Measurements from ENCODE around the gene EZR. TPM values are rescaled to one million over a fixed set of nuclear protein-coding genes. Genes with fewer than 3 reads are reported as not detected.

Gene EZR
- total RNA-seq, 1 donor from 2014 or later, result 254 TPM

DNA sequence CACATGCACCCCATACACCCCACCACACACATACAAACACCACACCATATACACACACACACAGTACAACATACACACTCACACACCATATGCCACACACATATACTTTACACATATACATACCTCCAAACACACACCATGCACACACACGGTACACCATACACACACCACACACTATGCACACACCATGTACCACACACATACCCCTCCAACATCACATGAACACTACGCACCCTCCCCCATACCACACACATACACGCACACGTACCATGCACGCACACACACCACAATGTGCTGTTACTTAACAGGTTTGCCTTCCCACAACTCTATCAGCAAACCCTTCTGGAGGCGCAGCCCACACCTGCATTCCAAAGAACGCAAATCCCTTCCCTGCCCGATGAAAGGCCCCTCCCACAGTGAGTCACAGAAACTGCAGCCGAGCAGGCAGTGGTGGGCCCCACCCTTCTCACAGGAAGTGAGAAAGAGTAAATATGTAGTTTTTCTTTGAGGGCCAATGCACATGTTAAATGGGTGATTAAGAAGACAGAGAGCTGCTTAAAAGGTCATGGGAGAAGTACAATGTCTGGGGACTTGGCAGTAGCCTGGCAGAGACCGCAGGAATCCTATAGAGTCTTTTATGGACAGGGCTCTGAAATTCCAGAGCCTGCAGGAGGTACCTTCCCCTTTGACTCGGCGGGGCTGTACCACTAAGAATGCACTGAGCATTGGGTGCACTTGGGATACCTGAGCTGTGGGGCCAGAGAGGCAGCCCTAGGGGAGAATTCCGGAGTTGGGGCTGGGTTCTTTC lies 34.1 kb upstream of the EZR start:
- Histone ChIP-seq H2AFZ (ENCODE audit: low read depth, low read length) (no peak overlapping the region), H3K79me2 (ENCODE audit: insufficient read depth, low read length) (no peaks in the 10 kb centered on the region), H3K27ac (ENCODE audit: low read depth, low read length) (peak overlapping the region; percentile 62), H3K36me3 (ENCODE audit: insufficient read depth, low read length) (no peaks in the 10 kb centered on the region), H3K9me3 (ENCODE audit: insufficient read depth, low read depth, low read length) (no peaks in the 10 kb centered on the region), H3K27me3 (ENCODE audit: insufficient read depth, low read length) (no peaks in the 10 kb centered on the region), H3K4me1 (ENCODE audit: insufficient read depth, low read length) (peaks cover 46% of the 10 kb centered on the region), H4K20me1 (ENCODE audit: insufficient read depth, low read length) (no peaks in the 10 kb centered on the region), H3K4me3 (ENCODE audit: insufficient read depth, low read depth, low read length) (peak overlapping the region; percentile 10), H3K4me2 (ENCODE audit: low read length) (peak overlapping the region; percentile 76), H3K9ac (ENCODE audit: low read length) (peak overlapping the region; percentile 70)
- H3K4me1 Mint-ChIP-seq (ENCODE audit: low read depth, unreplicated experiment), result peaks cover 39% of the 10 kb centered on the region
- peak; percentile 29 for FAIRE-seq
- no peaks in the 10 kb centered on the region for H3K9me3 Mint-ChIP-seq (ENCODE audit: unreplicated experiment)
- H3K27me3 Mint-ChIP-seq (ENCODE audit: low read depth, unreplicated experiment), result no peaks in the 10 kb centered on the region
- TF ChIP-seq, protein P1, sequence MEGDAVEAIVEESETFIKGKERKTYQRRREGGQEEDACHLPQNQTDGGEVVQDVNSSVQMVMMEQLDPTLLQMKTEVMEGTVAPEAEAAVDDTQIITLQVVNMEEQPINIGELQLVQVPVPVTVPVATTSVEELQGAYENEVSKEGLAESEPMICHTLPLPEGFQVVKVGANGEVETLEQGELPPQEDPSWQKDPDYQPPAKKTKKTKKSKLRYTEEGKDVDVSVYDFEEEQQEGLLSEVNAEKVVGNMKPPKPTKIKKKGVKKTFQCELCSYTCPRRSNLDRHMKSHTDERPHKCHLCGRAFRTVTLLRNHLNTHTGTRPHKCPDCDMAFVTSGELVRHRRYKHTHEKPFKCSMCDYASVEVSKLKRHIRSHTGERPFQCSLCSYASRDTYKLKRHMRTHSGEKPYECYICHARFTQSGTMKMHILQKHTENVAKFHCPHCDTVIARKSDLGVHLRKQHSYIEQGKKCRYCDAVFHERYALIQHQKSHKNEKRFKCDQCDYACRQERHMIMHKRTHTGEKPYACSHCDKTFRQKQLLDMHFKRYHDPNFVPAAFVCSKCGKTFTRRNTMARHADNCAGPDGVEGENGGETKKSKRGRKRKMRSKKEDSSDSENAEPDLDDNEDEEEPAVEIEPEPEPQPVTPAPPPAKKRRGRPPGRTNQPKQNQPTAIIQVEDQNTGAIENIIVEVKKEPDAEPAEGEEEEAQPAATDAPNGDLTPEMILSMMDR (IDR thresholded peaks at IDR 0.05; ENCODE audit: insufficient read depth, low read depth, low read length), result no peak
- TF ChIP-seq EZH2 (IDR thresholded peaks at IDR 0.05; ENCODE audit: insufficient read depth, low read length), result no peak
- H3K36me3 Mint-ChIP-seq (ENCODE audit: low read depth, unreplicated experiment), result peaks cover 2% of the 10 kb centered on the region
- H3K27ac Mint-ChIP-seq (ENCODE audit: unreplicated experiment), result no peak overlapping the region
- no peak overlapping the region for H3K4me3 Mint-ChIP-seq (ENCODE audit: unreplicated experiment)
- DNase-seq (ENCODE audit: low read depth), result peak; percentile 97

DNA sequence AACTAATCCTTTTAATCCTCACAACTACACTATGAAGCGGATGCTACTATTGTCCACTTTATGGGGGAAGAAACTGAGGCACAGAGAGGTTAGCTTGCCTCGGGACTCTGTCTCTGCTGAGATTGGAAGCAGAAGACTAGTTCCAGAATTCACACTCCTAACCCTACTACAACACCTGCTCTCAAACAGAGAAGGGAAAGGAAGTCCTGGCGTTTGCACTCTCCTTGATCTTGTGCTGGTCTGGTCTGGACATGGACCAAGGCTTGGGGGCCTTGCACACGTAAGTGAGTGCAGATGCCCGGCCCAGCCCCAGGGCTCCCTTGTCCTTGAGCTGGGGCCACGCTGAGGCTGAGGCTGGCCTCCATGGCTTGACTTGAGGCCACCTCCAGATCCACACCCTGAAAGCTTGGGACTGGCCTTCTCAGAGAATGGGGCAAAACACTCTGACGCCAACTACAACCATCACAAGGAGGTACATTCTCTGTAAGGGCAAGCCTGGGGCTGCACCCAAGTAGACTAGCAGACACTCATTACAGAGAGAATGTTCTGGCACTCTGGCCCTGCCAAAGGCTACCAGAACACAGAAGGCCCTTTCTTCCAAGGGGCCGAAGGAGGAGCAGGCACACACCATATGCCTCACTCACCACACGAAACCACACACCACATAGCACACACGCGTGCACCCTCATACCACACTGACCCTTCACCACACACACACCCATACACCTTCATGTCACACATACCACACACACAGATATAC lies 33.3 kb upstream of the EZR start:
- H3K36me3 ChIP-seq (ENCODE audit: insufficient read depth, low read length), result no peaks in the 10 kb centered on the region
- peak overlapping the region; percentile 70 for H3K9ac ChIP-seq (ENCODE audit: low read length)
- no peaks in the 10 kb centered on the region for H3K9me3 ChIP-seq (ENCODE audit: insufficient read depth, low read depth, low read length)
- H3K4me1 ChIP-seq (ENCODE audit: insufficient read depth, low read length), result peaks cover 46% of the 10 kb centered on the region
- Mint-ChIP-seq H3K9me3 (ENCODE audit: unreplicated experiment) (no peaks in the 10 kb centered on the region), H3K27ac (ENCODE audit: unreplicated experiment) (peak overlapping the region; percentile 77), H3K4me1 (ENCODE audit: low read depth, unreplicated experiment) (peaks cover 38% of the 10 kb centered on the region), H3K4me3 (ENCODE audit: unreplicated experiment) (no peak overlapping the region), H3K27me3 (ENCODE audit: low read depth, unreplicated experiment) (no peaks in the 10 kb centered on the region), H3K36me3 (ENCODE audit: low read depth, unreplicated experiment) (peaks cover 1% of the 10 kb centered on the region)
- FAIRE-seq, result no peak
- H4K20me1 ChIP-seq (ENCODE audit: insufficient read depth, low read length), result no peaks in the 10 kb centered on the region
- no peaks in the 10 kb centered on the region for H3K79me2 ChIP-seq (ENCODE audit: insufficient read depth, low read length)
- no peak overlapping the region for H2AFZ ChIP-seq (ENCODE audit: low read depth, low read length)
- peak overlapping the region; percentile 10 for H3K4me3 ChIP-seq (ENCODE audit: insufficient read depth, low read depth, low read length)
- H3K27ac ChIP-seq (ENCODE audit: low read depth, low read length), result peak overlapping the region; percentile 62
- H3K27me3 ChIP-seq (ENCODE audit: insufficient read depth, low read length), result no peaks in the 10 kb centered on the region
- no peak for DNase-seq (ENCODE audit: low read depth)
- TF ChIP-seq, protein P1 (IDR thresholded peaks at IDR 0.05; ENCODE audit: insufficient read depth, low read depth, low read length), result no peak
- no peak for TF ChIP-seq EZH2 (IDR thresholded peaks at IDR 0.05; ENCODE audit: insufficient read depth, low read length)
- peak overlapping the region; percentile 76 for H3K4me2 ChIP-seq (ENCODE audit: low read length)
